ENCODE results near the gene UGT1A10. TPM values are rescaled to one million over a fixed set of nuclear protein-coding genes. Genes with fewer than 3 reads are reported as not detected.
"Not testable (repeated sequence)": the region's sequence is repeated elsewhere in the genome, so short reads cannot be mapped to it uniquely, and the experiment has no call there.

UGT1A10 gene
- total RNA-seq, 2 experiments from 2014 or later, result not detected

GRCh38 chr2:233689031-233689430, 52.8 kb downstream of the UGT1A10 start:
- ChIA-PET POLR2A (no interaction called here), CTCF (no interaction called here)
- DNase-seq, result no peak
- no peak overlapping the region for H3K4me3 Mint-ChIP-seq
- H3K4me1 Mint-ChIP-seq, result no peaks in the 10 kb centered on the region
- H3K9me3 Mint-ChIP-seq, result no peaks in the 10 kb centered on the region
- H3K27me3 Mint-ChIP-seq, result peaks cover 6% of the 10 kb centered on the region
- H3K27ac Mint-ChIP-seq, result no peak overlapping the region
- no peaks in the 10 kb centered on the region for H3K36me3 Mint-ChIP-seq (ENCODE audit: low read depth)

GRCh38 chr2:233689501-233689900, 53.3 kb downstream of the UGT1A10 start:
- Mint-ChIP-seq H3K4me1 (no peaks in the 10 kb centered on the region), H3K4me3 (no peak overlapping the region), H3K9me3 (no peaks in the 10 kb centered on the region), H3K27me3 (peaks cover 6% of the 10 kb centered on the region), H3K27ac (no peak overlapping the region), H3K36me3 (ENCODE audit: low read depth) (no peaks in the 10 kb centered on the region)
- ChIA-PET POLR2A (no interaction called here), CTCF (no interaction called here)
- no peak for DNase-seq

DNA sequence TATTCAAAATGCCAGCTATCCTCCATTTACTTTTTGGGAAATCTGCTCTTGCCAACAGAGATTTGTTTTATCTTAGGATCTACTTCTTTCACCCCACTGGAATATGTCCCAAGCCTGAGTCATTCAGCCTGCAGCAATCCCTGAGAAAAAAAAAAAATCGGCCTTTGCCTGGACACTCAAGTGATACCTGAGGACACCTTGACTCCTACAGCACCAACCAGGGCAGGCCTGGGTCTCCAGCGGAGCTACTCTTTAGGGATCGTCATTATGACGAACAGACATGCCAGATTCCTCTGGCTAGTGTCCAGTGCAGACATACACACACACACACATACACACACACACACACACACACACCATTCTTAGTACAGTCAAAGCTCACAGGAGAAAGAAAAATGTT, 54.2 kb downstream of the UGT1A10 start:
- Mint-ChIP-seq H3K4me3 (no peak overlapping the region), H3K36me3 (ENCODE audit: low read depth) (no peaks in the 10 kb centered on the region), H3K27me3 (peaks cover 4% of the 10 kb centered on the region), H3K9me3 (no peaks in the 10 kb centered on the region), H3K27ac (no peak overlapping the region), H3K4me1 (no peaks in the 10 kb centered on the region)
- no peak for DNase-seq
- ChIA-PET CTCF (no interaction called here), POLR2A (no interaction called here)

GRCh38 chr2:233691443-233692433, 55.5 kb downstream of the UGT1A10 start:
- CTCF ChIA-PET, result interaction anchor here (0.9 kb wide), 1 partner anchor 39 kb away, joined by 3 read pairs; no protein-coding TSS in a partner anchor
- H3K27ac Mint-ChIP-seq, result no peak overlapping the region
- no peaks in the 10 kb centered on the region for H3K9me3 Mint-ChIP-seq
- no peaks in the 10 kb centered on the region for H3K36me3 Mint-ChIP-seq (ENCODE audit: low read depth)
- DNase-seq, result no peak
- H3K27me3 Mint-ChIP-seq, result peaks cover 9% of the 10 kb centered on the region
- no peaks in the 10 kb centered on the region for H3K4me1 Mint-ChIP-seq
- POLR2A ChIA-PET, result no interaction called here
- no peak overlapping the region for H3K4me3 Mint-ChIP-seq

DNA sequence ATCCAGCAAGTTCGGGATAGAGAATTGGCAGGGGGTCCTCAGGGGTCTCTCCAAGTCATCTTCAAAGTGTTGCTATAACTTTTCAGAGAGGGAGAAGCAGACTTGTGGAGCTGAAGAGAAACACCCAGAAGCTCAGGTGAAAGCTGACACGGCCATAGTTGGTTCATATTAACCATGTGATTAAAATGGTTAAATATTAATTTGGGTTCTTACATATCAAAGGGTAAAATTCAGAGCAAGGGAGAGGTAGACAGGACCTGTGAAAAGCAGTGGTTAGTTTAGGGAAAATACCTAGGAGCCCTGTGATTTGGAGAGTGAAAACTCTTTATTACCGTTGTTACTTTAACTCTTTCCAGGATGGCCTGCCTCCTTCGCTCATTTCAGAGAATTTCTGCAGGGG, 56.4 kb downstream of the UGT1A10 start, which contains the start of gene UGT1A6:
TSS of gene UGT1A6 (plus strand) at position 243 of the 400 bp plus-strand sequence. CDS start at position 358, 115 bp downstream.
- H3K9me3 Mint-ChIP-seq, result no peaks in the 10 kb centered on the region
- no peak within 1 kb of the TSS for H3K27ac Mint-ChIP-seq
- POLR2A ChIA-PET, result no interaction called here
- no peak for DNase-seq
- H3K27me3 Mint-ChIP-seq, result peaks cover 15% of the 10 kb centered on the region
- no peaks in the 10 kb centered on the region for H3K4me1 Mint-ChIP-seq
- no peak within 1 kb of the TSS for H3K4me3 Mint-ChIP-seq
- CTCF ChIA-PET, result no interaction called here
- H3K36me3 Mint-ChIP-seq (ENCODE audit: low read depth), result no peaks in the 10 kb centered on the region

DNA sequence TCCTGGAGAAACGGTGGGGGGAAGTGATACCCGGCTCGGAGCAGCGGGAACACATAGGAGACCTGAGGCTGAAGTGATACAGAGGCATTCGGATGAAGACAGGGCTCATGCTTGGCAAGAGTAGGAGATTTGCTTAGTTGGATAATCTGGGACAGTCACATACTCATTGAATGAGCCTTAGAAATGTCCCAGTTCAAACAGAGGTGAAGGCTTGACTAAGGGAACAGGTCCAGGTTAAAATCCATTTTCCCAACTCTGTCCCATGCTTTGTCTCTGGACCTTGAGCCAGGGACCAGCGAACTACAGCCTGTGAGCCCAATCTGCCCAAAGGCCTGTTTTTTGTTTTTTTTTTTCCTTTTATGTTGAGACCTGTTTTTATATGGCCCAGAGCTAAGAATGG, 57.7 kb downstream of the UGT1A10 start:
- H3K9me3 Mint-ChIP-seq, result no peaks in the 10 kb centered on the region
- no peak overlapping the region for H3K4me3 Mint-ChIP-seq
- H3K4me1 Mint-ChIP-seq, result no peaks in the 10 kb centered on the region
- peaks cover 14% of the 10 kb centered on the region for H3K27me3 Mint-ChIP-seq
- ChIA-PET CTCF (no interaction called here), POLR2A (no interaction called here)
- DNase-seq, result no peak
- H3K36me3 Mint-ChIP-seq (ENCODE audit: low read depth), result no peaks in the 10 kb centered on the region
- H3K27ac Mint-ChIP-seq, result no peak overlapping the region

DNA sequence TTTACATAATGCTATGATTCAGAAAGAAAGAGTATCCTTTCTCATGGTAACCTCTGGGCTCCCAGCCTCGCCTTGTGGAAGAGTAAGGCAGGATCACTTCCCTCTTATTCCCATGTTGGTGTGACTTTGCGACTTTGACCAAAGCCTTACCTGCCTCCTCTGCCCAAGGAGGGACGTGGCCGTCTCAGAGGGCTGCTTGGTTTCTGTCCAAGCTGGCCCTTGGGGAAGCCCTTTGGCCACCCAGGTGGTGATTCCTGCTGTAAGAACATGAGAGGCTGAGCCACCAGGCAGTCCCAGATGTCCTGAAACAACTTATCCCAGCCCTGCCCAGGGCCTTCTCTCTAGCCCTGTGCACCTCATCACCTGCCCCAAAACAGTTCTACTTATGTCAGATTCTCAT, 62.5 kb downstream of the UGT1A10 start:
- CTCF ChIA-PET, result no interaction called here

GRCh38 chr2:233699424-233700027, 63.3 kb downstream of the UGT1A10 start:
- DNase-seq, result no peak
- Mint-ChIP-seq H3K9me3 (no peaks in the 10 kb centered on the region), H3K4me1 (no peaks in the 10 kb centered on the region), H3K36me3 (ENCODE audit: low read depth) (no peaks in the 10 kb centered on the region), H3K27me3 (peaks cover 30% of the 10 kb centered on the region), H3K4me3 (no peak overlapping the region), H3K27ac (no peak overlapping the region)
- ChIA-PET POLR2A (no interaction called here), CTCF (interaction anchor here (1.0 kb wide), 1 partner anchor 12 kb away, joined by 3 read pairs; no protein-coding TSS in a partner anchor)

More for the DNA sequence above, 62.5 kb downstream of the UGT1A10 start:
- DNase-seq, result no peak
- Mint-ChIP-seq H3K36me3 (ENCODE audit: low read depth) (no peaks in the 10 kb centered on the region), H3K4me3 (no peak overlapping the region), H3K27ac (no peak overlapping the region), H3K9me3 (no peaks in the 10 kb centered on the region), H3K27me3 (peaks cover 28% of the 10 kb centered on the region), H3K4me1 (no peaks in the 10 kb centered on the region)
- POLR2A ChIA-PET, result no interaction called here

DNA sequence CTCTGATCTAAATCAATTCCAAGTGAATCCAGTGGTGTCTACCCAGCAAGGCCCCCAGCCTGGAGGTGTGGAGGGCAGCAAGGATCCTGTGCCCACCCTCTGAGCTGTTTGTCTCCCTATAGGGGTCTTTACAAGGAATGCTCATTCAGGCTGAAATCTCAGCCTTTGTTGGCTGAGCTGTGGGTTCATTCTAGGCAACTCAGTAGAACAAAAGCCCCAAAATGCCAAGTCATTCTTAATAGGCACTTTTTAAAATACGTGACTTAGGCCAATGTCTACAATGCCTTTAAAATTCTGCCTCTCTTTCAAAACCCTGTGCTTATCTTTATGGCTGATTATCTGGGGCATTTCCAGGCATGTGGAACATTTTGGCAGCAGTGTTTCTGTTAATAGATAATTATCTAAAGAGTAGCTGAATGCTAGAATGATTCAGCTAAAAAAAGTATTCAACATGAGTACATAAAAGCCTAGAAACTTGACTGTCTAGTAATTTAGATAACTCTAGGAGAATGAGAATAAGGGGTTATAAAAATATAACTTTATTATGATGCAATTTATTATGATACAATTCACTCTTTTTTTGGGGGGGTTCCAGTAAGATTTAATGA, 63.9 kb downstream of the UGT1A10 start:
- DNase-seq, result no peak
- Mint-ChIP-seq H3K4me1 (no peaks in the 10 kb centered on the region), H3K36me3 (ENCODE audit: low read depth) (no peaks in the 10 kb centered on the region), H3K4me3 (no peak overlapping the region), H3K27me3 (peaks cover 30% of the 10 kb centered on the region), H3K9me3 (no peaks in the 10 kb centered on the region), H3K27ac (no peak overlapping the region)
- ChIA-PET POLR2A (no interaction called here), CTCF (interaction anchor here (1.0 kb wide), 1 partner anchor 13 kb away, joined by 3 read pairs; no protein-coding TSS in a partner anchor)

DNA sequence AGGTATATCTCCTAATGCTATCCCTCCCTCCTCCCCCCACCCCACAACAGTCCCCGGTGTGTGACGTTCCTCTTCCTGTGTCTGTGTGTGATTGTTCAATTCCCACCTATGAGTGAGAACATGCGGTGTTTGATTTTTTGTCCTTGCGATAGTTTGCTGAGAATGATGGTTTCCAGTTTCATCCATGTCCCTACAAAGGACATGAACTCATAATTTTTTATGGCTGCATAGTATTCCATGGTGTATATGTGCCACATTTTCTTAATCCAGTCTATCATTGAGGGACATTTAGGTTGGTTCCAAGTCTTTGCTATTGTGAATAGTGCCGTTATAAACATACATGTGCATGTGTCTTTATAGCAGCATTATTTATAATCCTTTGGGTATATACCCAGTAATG, 64.6 kb downstream of the UGT1A10 start:
- H3K4me3 Mint-ChIP-seq; H3K27ac Mint-ChIP-seq; DNase-seq; H3K9me3 Mint-ChIP-seq; H3K4me1 Mint-ChIP-seq; H3K36me3 Mint-ChIP-seq (ENCODE audit: low read depth); POLR2A ChIA-PET: not testable (repeated sequence)
- H3K27me3 Mint-ChIP-seq, result peaks cover 30% of the 10 kb centered on the region
- CTCF ChIA-PET, result interaction anchor here (1.0 kb wide), 1 partner anchor 13 kb away, joined by 3 read pairs; no protein-coding TSS in a partner anchor

DNA sequence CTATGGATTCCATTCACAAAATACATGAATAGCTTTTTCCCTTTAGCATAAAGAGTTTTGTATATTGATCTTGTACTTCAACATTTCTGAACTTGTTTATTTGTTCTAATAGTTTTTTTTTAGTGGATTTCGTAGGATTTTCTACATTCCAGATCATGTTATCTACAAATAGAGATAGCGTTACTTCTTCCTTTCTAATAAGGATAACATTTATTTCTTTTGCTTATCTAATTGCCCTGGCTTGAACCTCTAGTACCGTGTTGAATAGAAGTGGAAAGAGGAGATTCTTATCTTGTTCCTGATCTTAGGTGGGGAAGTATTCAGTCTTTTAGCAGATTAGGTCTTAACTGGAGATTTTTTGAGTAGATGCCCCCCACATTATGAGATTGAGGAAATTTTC, 66.0 kb downstream of the UGT1A10 start:
- no peaks in the 10 kb centered on the region for H3K9me3 Mint-ChIP-seq
- no peaks in the 10 kb centered on the region for H3K4me1 Mint-ChIP-seq
- POLR2A ChIA-PET, result no interaction called here
- DNase-seq, result no peak
- H3K36me3 Mint-ChIP-seq (ENCODE audit: low read depth), result no peaks in the 10 kb centered on the region
- peaks cover 23% of the 10 kb centered on the region for H3K27me3 Mint-ChIP-seq
- no peak overlapping the region for H3K27ac Mint-ChIP-seq
- no peak overlapping the region for H3K4me3 Mint-ChIP-seq
- CTCF ChIA-PET, result no interaction called here

DNA sequence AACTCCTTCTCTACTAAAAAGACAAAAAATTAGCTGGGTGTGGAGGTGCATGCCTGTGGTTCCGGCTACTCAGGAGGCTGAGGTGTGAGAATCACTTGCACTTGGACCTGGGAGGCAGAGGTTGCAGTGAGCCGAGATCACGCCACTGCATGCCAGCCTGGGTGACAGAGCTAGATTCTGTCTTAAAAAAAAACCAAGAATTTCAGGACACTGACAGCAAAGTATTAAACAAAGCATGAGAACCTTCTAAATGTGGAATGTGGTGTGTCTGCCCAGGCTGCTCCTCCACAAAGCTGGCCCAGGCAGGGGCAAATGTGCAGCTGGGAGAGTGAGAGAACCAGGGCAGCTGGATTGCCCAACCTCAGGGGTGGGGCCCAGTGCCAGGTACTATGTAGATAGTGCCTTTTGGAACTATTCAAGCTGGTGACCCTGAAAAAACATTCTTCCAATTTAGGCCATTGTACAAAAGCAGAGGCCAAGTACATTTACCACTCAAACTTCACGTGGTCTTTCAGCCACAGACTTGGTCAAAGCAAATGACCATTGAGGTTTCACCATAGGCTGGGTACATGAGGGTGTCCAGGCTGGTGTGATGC, 69.8 kb downstream of the UGT1A10 start:
- no peak overlapping the region for H3K4me3 Mint-ChIP-seq
- DNase-seq, result no peak
- H3K36me3 Mint-ChIP-seq (ENCODE audit: low read depth), result no peaks in the 10 kb centered on the region
- ChIA-PET POLR2A (no interaction called here), CTCF (no interaction called here)
- H3K27ac Mint-ChIP-seq, result no peak overlapping the region
- H3K9me3 Mint-ChIP-seq, result no peaks in the 10 kb centered on the region
- peaks cover 31% of the 10 kb centered on the region for H3K27me3 Mint-ChIP-seq
- H3K4me1 Mint-ChIP-seq, result no peaks in the 10 kb centered on the region

DNA sequence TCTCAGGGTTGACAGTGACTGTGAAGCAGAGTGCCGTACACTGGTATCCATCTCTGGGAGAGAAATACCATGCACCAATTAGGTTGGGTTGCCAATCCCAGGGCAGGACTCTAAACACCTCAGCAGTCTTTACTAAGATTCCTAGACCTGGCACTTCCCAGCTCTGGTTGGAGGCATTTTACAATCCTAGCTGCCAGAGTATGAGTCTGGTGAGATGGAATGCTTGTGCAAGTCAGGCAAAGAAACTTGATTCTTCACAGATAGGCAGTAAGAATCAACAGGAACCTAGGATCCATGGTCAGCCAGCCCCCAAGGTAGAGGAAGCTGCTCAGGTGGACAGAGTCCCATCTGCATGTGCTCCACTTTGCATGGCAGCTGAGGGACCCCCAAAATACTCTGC, 70.5 kb downstream of the UGT1A10 start:
- Mint-ChIP-seq H3K27ac (no peak overlapping the region), H3K27me3 (peaks cover 28% of the 10 kb centered on the region), H3K4me1 (no peaks in the 10 kb centered on the region), H3K4me3 (no peak overlapping the region), H3K9me3 (no peaks in the 10 kb centered on the region), H3K36me3 (ENCODE audit: low read depth) (no peaks in the 10 kb centered on the region)
- CTCF ChIA-PET, result no interaction called here
- no peak for DNase-seq
- POLR2A ChIA-PET, result no interaction called here
